Stomach (tissue), 9 donors: ENCODE results near the gene PCDH9. TPM values are rescaled to one million over a fixed set of nuclear protein-coding genes. Genes with fewer than 3 reads are reported as not detected.
A peak's percentile ranks its signal among the peaks of the same experiment; 100 is the strongest.

Experiments used
- DNase-seq, 2 donors: peaks; one replicate each; pipeline versions ENCODE4 v3.0.0 to v3.0.0-alpha.2; 2013 to 2019
- H3K27ac ChIP-seq, 5 donors: fragments of 200-600 bp in 4 of 5; sonication (generic) in 4 of 5; one replicate each; pipeline ENCODE4 v1.5.1; 2013 to 2019; ENCODE audit warnings: mild to moderate bottlenecking in 1 of 5, moderate library complexity in 1 of 5
- H3K27me3 ChIP-seq, 3 donors: fragments of 200-600 bp; sonication (generic); one replicate each; pipeline ENCODE4 v1.5.1; 2017 to 2019; ENCODE audit warnings: mixed run types in 1 of 3
- H3K36me3 ChIP-seq, 4 donors: fragments of 200-600 bp; sonication (generic); 1 replicate in 3 of 4; 2 replicates in 1 of 4; pipeline ENCODE4 v1.5.1; 2016 to 2019
- H3K4me1 ChIP-seq, 4 donors: fragments of 200-600 bp; sonication (generic); one replicate each; pipeline ENCODE4 v1.5.1; 2016 to 2019
- H3K4me3 ChIP-seq, 4 donors: fragments of 200-600 bp; sonication (generic) in 3 of 4; one replicate each; pipeline ENCODE4 v1.5.1; 2016 to 2019; ENCODE audit warnings: mild to moderate bottlenecking in 1 of 4
- H3K9me3 ChIP-seq, 4 donors: fragments of 200-600 bp; sonication (generic); one replicate each; pipeline ENCODE4 v1.5.1; 2016 to 2019
- CTCF ChIP-seq, 7 experiments: fragments of 450-650 bp in 4 of 7; fragments of 200-600 bp in 3 of 7; sonication (generic) in 3 of 7; IDR thresholded peaks; one replicate each; pipeline ENCODE4 v1.5.1; 2016 to 2019; ENCODE audit warnings: antibody characterized with exemption in 7 of 7, control low read depth in 2 of 7, mild to moderate bottlenecking in 1 of 7
- EP300 ChIP-seq: sonication (generic); formaldehyde crosslinking; IDR thresholded peaks from one replicate; pipeline ENCODE4 v1.6.1; 2017; ENCODE audit warnings: antibody characterized with exemption
- POLR2A ChIP-seq, 4 donors: fragments of 450-650 bp; IDR thresholded peaks; one replicate each; pipeline ENCODE4 v1.6.1; 2016; ENCODE audit warnings: antibody characterized with exemption in 4 of 4, control low read depth in 2 of 4, mild to moderate bottlenecking in 1 of 4, moderate library complexity in 1 of 4
- POLR2AphosphoS5 ChIP-seq, 3 donors: sonication (generic); formaldehyde crosslinking; IDR thresholded peaks; one replicate each; pipeline ENCODE4 v1.6.1; 2016; ENCODE audit warnings: antibody characterized with exemption in 3 of 3
- WGBS, 5 donors: extraction: QIAGEN DNeasy Blood & Tissue Kit in 3 of 5; methylation state at CpG; one replicate each; pipeline versions ENCODE4 v1.1.5 to v1.1.7; 2013 to 2018; 5-methylcytosine and 5-hydroxymethylcytosine counted together
- intact Hi-C: fragments of 100-400 bp; cut with DNase I; formaldehyde crosslinking; loops from one replicate; pipeline ENCODE4 v1.15.1; 2023; ENCODE audit warnings: low total_unique reads
- polyA plus RNA-seq, 3 donors: library from polyadenylated mRNA; stranded (reverse); fragments of 200-250 nt; gene quantifications; one replicate each; pipeline ENCODE4 v1.2.3, GENCODE V29; 2013
- total RNA-seq, 5 donors: library from RNA; depleted of rRNA; stranded (reverse); fragments of >200 nt; gene quantifications; one replicate each; pipeline versions ENCODE4 v1.1.0 to v1.2.3, GENCODE V29; 2014 to 2016
- donor health status: healthy with polysubstance abuse.
- donor health status: Bipolar disorder and iron deficiency.
- donor health status: healthy.

PCDH9 gene
- total and polyA plus RNA-seq, 8 donors: 0.40 to 36.2 (median 3.7) TPM

GRCh38 chr13:66397133-66397532 is 833.0 kb downstream of the PCDH9 start:
- no peaks in the 10 kb centered on the region for H3K9me3 ChIP-seq
- DNase-seq: no peak
- no peak overlapping the region for H3K4me3 ChIP-seq
- no peaks in the 10 kb centered on the region for H3K36me3 ChIP-seq
- no peaks in the 10 kb centered on the region for H3K27me3 ChIP-seq
- 85 to 94% (median 93%) methylated on average over 3 of the region's 3 CpGs for WGBS, 5 donors
- no peak overlapping the region for H3K27ac ChIP-seq
- no peaks in the 10 kb centered on the region for H3K4me1 ChIP-seq
- TF ChIP-seq EP300 (no peak), POLR2AphosphoS5 (IDR thresholded peaks at IDR 0.05) (no peak), CTCF (IDR thresholded peaks at IDR 0.05) (no peak), POLR2A (IDR thresholded peaks at IDR 0.05) (no peak)
- intact Hi-C loops: no loop called here

GRCh38 chr13:66391322-66391721 is 838.8 kb downstream of the PCDH9 start:
- Histone ChIP-seq H3K9me3 (no peaks in the 10 kb centered on the region), H3K27me3 (no peaks in the 10 kb centered on the region), H3K4me1 (no peaks in the 10 kb centered on the region), H3K27ac (no peak overlapping the region), H3K36me3 (no peaks in the 10 kb centered on the region), H3K4me3 (no peak overlapping the region)
- TF ChIP-seq CTCF (IDR thresholded peaks at IDR 0.05): no peak
- TF ChIP-seq POLR2AphosphoS5 (IDR thresholded peaks at IDR 0.05): no peak
- no peak for TF ChIP-seq POLR2A (IDR thresholded peaks at IDR 0.05)
- TF ChIP-seq EP300: no peak
- intact Hi-C loops: no loop called here
- DNase-seq: no peak
- 80 to 89% (median 84%) methylated on average over 1 of the region's 1 CpG for WGBS, 5 donors

- Histone ChIP-seq H3K4me1 (no peaks in the 10 kb centered on the region), H3K9me3 (no peaks in the 10 kb centered on the region), H3K36me3 (no peaks in the 10 kb centered on the region), H3K27ac (no peak overlapping the region), H3K27me3 (no peaks in the 10 kb centered on the region), H3K4me3 (no peak overlapping the region)
- TF ChIP-seq EP300 (no peak), POLR2AphosphoS5 (IDR thresholded peaks at IDR 0.05) (no peak), POLR2A (IDR thresholded peaks at IDR 0.05) (no peak), CTCF (IDR thresholded peaks at IDR 0.05) (no peak)
- intact Hi-C loops: no loop called here
- DNase-seq: peak in 1 of 2 donors; percentile 3
- WGBS, 5 donors: 86 to 97% (median 94%) methylated on average over 3 of the region's 3 CpGs
Observed at GRCh38 chr13:66378894-66379293, 851.2 kb downstream of the PCDH9 start.

- no peaks in the 10 kb centered on the region for H3K9me3 ChIP-seq
- no peak overlapping the region for H3K27ac ChIP-seq
- no peaks in the 10 kb centered on the region for H3K36me3 ChIP-seq
- intact Hi-C loops: no loop called here
- TF ChIP-seq CTCF (IDR thresholded peaks at IDR 0.05) (no peak), EP300 (no peak), POLR2AphosphoS5 (IDR thresholded peaks at IDR 0.05) (no peak), POLR2A (IDR thresholded peaks at IDR 0.05) (no peak)
- no peak for DNase-seq
- WGBS, 5 donors: 33 to 68% (median 40%) methylated on average over 2 of the region's 2 CpGs
- no peak overlapping the region for H3K4me3 ChIP-seq
- H3K27me3 ChIP-seq: no peaks in the 10 kb centered on the region
- H3K4me1 ChIP-seq: no peaks in the 10 kb centered on the region
Observed at GRCh38 chr13:66377569-66377968, 852.6 kb downstream of the PCDH9 start.
